ENCODE data around the gene AKR7A2.

The AKR7A2 gene

GRCh38 chr1:19311931-19312781 is at the start of gene AKR7A2, which contains the start of gene SLC66A1:
TSS of gene AKR7A2 (minus strand) at chr1:19312144. CDS start at chr1:19312124, 20 bp downstream.
TSS of gene SLC66A1 (plus strand) at chr1:19312326. CDS start at chr1:19317678, 5,352 bp downstream.
- DNase-seq, result peak; percentile 88 to 90

DNA sequence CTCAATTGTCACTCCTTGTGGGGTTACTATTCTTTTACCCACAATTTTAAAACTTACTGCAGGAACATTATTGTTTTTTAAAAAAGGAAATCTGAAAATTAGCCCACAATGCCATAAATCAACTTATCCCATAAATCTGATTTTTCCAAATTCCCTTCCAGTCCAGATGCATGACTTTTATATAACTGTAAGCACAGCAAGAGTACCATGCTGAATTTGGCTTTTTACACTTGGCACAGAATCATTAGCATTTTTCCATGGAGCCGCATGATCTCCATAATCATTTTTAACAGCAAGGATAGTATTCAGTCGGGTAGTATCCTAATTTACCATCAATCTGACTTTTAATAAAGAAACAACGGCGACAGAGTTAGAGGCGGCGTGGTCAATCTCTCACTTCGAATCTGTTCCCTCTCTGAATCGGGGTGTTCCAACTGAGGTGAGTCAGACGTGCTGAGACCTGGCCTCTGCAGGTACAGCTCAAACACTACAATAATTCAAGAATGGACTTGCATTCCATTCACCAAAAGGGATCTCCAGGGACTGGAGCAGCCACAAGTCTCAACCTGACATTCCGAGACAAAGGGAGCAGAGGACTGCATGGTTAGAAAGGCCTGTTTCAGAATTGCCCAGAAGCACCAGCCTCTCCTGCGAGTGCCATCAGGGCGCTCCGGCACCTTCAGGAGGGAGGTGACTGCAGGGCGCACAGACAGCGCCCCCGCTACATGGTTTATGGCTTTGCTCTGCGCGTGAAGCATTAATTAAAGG is 49.1 kb upstream of the AKR7A2 start:
- no peak for DNase-seq

- no peak for DNase-seq
Observed at GRCh38 chr1:19360432-19360831, 48.5 kb upstream of the AKR7A2 start.

GRCh38 chr1:19360016-19360415 is 48.1 kb upstream of the AKR7A2 start:
- no peak for DNase-seq

GRCh38 chr1:19359357-19359756 is 47.4 kb upstream of the AKR7A2 start:
- no peak for DNase-seq

- DNase-seq, result no peak
Observed at GRCh38 chr1:19358710-19359109, 46.8 kb upstream of the AKR7A2 start.

DNA sequence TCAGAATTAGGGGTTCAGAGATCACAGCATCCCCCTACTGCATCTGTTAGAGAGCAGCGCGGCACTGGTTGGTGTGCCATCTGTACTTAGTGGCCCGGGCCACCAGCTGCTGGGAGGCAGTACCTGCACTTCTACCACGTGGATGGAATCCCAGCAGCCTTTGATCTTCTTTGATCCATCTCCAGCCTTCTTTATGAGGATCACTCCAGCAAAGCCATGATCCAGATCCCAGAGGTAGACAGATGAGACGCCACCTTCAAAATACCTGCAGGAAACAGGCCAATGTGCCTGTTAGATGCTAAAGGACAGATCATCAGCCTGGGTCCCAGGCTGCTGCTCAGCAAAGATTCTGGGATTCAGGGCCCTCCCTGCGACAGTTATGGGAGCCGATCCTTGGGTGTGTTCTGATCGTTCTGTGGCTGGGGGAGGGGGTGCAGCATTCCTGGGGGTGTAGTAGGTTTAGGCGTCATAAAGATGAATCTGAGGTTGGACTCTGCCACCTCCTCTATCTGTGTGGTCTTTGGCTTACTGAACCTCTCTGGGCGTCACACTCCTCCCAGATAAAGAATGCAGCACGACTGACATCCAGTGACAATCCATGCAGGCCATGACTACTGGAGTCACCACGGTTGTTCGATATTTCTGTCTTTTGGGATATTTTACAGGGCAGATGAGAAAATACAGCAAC is 45.5 kb upstream of the AKR7A2 start:
- DNase-seq, result no peak

DNA sequence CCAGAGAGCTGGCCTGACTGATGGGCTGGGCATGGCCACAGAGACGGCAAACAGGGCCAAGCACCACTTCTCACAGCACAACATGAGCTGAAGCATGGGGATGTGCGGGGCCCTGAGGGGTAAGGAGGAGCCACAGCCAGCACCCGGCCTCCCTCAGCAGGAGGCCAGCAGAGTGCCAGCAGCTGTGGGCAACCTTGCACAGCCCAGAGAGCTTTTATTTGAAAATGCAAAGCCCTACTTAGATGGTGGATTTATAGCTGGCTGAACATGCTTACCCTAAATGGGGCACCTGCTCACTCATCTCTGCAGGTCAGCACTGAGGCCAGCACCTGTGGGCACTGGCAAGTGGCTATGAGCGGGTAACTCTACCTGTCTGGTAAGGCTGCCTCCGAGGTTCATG is 44.3 kb upstream of the AKR7A2 start:
- DNase-seq, result no peak

- DNase-seq, result no peak
Observed at GRCh38 chr1:19354531-19354981, 42.6 kb upstream of the AKR7A2 start.

DNA sequence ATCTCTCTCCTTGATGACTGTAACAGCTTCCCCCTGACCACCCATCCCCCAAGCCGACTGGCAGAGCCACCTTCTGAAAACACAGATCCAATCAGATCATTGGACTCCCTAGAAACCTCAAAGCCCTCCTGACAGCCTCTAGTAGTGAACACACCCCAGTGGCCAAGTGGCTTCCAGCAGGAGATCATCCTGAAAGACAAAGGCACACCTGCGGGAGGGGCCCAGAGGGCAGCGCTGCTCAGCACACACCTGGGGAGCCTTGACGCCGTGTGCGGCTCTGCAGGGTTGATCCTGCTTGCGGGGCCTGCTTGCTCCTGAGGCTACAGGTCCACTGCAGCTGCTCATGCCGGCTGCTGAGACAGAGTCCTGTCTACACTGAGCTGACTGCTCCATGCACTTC is 41.7 kb upstream of the AKR7A2 start:
- DNase-seq, result no peak

GRCh38 chr1:19352839-19353238 is 40.9 kb upstream of the AKR7A2 start:
- no peak for DNase-seq

DNA sequence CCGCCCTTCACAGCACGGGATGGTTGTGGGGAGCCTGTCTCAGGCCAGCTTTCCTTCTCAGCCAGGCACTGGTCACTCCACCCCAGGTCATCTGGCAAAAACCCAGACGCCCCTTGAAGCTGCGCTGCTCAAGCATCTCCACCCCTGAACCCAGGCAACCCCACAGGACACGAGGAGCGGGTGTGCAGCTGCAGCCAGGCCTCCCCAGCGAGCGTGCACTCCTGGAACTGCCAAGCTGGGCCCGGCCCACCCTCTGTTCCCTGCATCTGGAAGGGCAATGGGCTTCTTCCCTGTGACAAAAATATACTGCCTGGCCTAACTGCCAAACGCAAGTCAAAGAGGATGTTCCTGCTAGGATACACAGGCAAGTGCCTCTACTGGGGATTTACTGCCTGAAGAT is 39.9 kb upstream of the AKR7A2 start:
- DNase-seq, result no peak

DNA sequence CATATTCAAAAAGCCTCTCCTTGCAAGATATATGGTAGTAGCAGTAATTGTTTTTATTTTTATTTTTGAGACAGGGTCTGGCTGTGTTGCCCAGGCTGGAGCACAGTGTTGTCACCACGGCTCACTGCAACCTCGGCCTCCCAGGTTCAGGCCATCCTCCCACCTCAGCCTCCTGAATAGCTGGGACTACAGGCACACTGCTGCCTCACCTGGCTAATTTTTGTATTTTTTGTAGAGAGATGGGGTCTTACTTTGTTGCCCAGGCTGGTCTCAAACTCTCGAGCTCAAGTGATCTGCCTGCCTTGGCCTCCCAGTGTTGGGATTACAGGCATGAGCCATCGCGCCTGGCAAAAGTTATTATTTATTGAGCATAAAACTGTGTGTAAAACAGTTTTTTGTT is 38.6 kb upstream of the AKR7A2 start:
- no peak for DNase-seq

GRCh38 chr1:19349999-19350398 is 38.1 kb upstream of the AKR7A2 start:
- DNase-seq, result no peak

GRCh38 chr1:19348441-19349198 is 36.7 kb upstream of the AKR7A2 start:
- DNase-seq, result no peak

GRCh38 chr1:19347533-19348172 is 35.7 kb upstream of the AKR7A2 start:
- DNase-seq, result no peak

- DNase-seq, result no peak
Observed at GRCh38 chr1:19346026-19346425, 34.1 kb upstream of the AKR7A2 start.

GRCh38 chr1:19345391-19345790 is 33.4 kb upstream of the AKR7A2 start:
- DNase-seq, result peak in 1 of 2 donors; percentile 13

DNA sequence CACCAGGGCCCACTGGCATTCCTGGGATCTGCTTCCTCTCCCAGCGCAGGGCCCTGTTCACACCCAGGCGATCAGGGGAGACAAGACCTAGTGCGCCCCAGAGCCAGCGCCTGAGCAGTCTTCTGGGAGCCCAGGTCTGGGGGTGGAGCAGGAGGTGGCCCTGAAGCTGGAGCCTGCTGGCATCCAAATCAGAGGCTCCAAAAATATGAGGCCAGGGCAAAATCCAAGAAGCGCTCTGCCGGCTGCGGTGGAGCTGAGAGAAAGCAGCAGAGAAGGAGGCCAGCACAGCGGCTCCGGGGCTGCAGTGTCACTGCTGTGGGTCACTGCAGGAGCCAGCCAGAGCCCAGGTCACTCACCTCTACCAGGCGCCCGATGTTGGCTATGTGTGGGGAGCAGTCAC is 32.9 kb upstream of the AKR7A2 start:
- no peak for DNase-seq

DNA sequence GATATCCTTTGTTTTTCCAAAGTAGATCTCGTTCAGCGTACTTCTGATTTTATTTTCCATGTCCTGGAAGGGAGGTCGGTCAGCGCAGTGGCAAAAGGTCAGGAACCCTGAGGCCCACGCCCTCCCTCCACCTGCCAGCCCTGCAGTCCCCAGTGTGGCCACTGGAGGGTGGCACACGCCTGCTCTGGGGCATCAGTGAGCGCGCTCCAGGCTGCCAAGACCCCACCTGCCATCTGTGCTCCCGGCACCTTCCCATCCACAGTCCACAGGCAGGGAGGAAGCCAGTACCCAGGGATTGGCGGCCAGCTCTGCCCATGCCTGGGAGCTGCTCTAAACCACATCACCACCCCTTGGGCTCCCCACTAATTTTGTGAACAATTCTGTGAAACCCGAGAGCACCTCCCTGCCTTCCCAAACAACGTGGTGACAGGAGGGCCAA is 32.4 kb upstream of the AKR7A2 start:
- DNase-seq, result peak in 1 of 2 donors; percentile 31

GRCh38 chr1:19343617-19344350 is 31.8 kb upstream of the AKR7A2 start:
- no peak for DNase-seq

All from hippocampal formation (tissue), 2 donors.